H1 (cell line): Measurements from ENCODE around the gene STAM2. TPM values are rescaled to one million over a fixed set of nuclear protein-coding genes. Genes with fewer than 3 reads are reported as not detected.

Experiments used
- BACH1 ChIP-seq: IDR thresholded peaks from 2 replicates; pipeline ENCODE4 v1.6.1; 2012; ENCODE audit warnings: low read length, improper control_type of control experiment
- CBX8 ChIP-seq: fragments of 300-800, 300-1000 bp; sonication (generic); IDR thresholded peaks from 2 replicates; pipeline ENCODE4 v1.7.1; 2016; ENCODE audit warnings: low read depth, low read length, borderline replicate concordance
- CHD2 ChIP-seq: IDR thresholded peaks from 2 replicates; pipeline ENCODE4 v1.6.1; 2012; ENCODE audit warnings: low read length, improper control_type of control experiment
- CTBP2 ChIP-seq: IDR thresholded peaks from 2 replicates; pipeline ENCODE4 v1.7.0; 2011; ENCODE audit warnings: borderline replicate concordance, mild to moderate bottlenecking, moderate library complexity, mixed read lengths, low read length; ENCODE audit not compliant: insufficient read depth, insufficient read length
- KDM1A ChIP-seq: fragments of 200-600, 300-600 bp; sonication (generic); IDR thresholded peaks from 2 replicates; pipeline ENCODE4 v1.7.1; 2016; ENCODE audit warnings: mild to moderate bottlenecking, low read length, borderline replicate concordance
- KDM4A ChIP-seq: IDR thresholded peaks from one replicate; pipeline ENCODE4 v1.7.1; 2012; ENCODE audit warnings: low read depth, mild to moderate bottlenecking, moderate library complexity, low read length, inconsistent platforms; ENCODE audit not compliant: severe bottlenecking
- KDM5A ChIP-seq: fragments of 200-600 bp; IDR thresholded peaks from 2 replicates; pipeline ENCODE4 v1.7.1; 2012; ENCODE audit warnings: mild to moderate bottlenecking, low read length, inconsistent platforms, mixed read lengths
- PHF8 ChIP-seq: fragments of 200-600 bp; sonication (generic); conservative IDR thresholded peaks from 2 replicates; pipeline ENCODE4 v1.7.1; 2012; ENCODE audit warnings: low read depth, mild to moderate bottlenecking, inconsistent platforms, low read length, moderate library complexity
- POLR2AphosphoS5 ChIP-seq: IDR thresholded peaks from 2 replicates; pipeline ENCODE4 v1.6.1; 2011; ENCODE audit warnings: low read depth, low read length
- RAD21 ChIP-seq, 2 experiments: IDR thresholded peaks in 1 of 2; conservative IDR thresholded peaks in 1 of 2; 2 replicates each; pipeline ENCODE4 v1.6.1; 2011; ENCODE audit warnings: low read depth in 2 of 2, low read length in 2 of 2, improper control_type of control experiment in 1 of 2, inconsistent platforms in 1 of 2, mild to moderate bottlenecking in 1 of 2, moderate library complexity in 1 of 2
- RNF2 ChIP-seq: fragments of 200-900, 300-1000 bp; sonication (generic); IDR thresholded peaks from 2 replicates; pipeline ENCODE4 v1.7.1; 2016; ENCODE audit warnings: borderline replicate concordance, low read depth, mild to moderate bottlenecking, antibody characterized with exemption, low read length; ENCODE audit not compliant: poor library complexity, severe bottlenecking; ENCODE audit errors: missing control alignments
- YY1 ChIP-seq: IDR thresholded peaks from 2 replicates; pipeline ENCODE4 v1.6.1; 2011; ENCODE audit warnings: low read depth, mild to moderate bottlenecking, low read length
- polyA plus RNA-seq, 7 experiments: library from polyadenylated mRNA; depleted of rRNA in 3 of 7; stranded (reverse) in 5 of 7; unstranded in 2 of 7; fragments of >200 nt in 5 of 7; fragments of 200-250 nt in 2 of 7; gene quantifications; 1 replicate in 5 of 7; 2 replicates in 1 of 7; 4 replicates in 1 of 7; pipeline versions ENCODE4 v1.2.1 to v1.2.3, GENCODE V29; 2011 to 2013; ENCODE audit warnings: missing spikeins in 2 of 7, mixed read lengths in 2 of 7
- total RNA-seq: library from RNA; stranded (reverse); fragmentation: NEBNext Ultra II Directional; extraction: Animal tissue kit (Norgen Biotek cat#: 25700); gene quantifications from 2 replicates; pipeline ENCODE4 v1.2.1, GENCODE V29; 2021
- TF ChIP-seq, protein P1 (sequence below): IDR thresholded peaks from 2 replicates; pipeline ENCODE4 v1.6.1; 2012; ENCODE audit warnings: inconsistent platforms

The STAM2 gene
- total and polyA plus RNA-seq, 2 of the 8 experiments (the other 6 are each of a cell fraction or from before 2014, with no cell fraction given), result 5.4 to 9.4 TPM

DNA sequence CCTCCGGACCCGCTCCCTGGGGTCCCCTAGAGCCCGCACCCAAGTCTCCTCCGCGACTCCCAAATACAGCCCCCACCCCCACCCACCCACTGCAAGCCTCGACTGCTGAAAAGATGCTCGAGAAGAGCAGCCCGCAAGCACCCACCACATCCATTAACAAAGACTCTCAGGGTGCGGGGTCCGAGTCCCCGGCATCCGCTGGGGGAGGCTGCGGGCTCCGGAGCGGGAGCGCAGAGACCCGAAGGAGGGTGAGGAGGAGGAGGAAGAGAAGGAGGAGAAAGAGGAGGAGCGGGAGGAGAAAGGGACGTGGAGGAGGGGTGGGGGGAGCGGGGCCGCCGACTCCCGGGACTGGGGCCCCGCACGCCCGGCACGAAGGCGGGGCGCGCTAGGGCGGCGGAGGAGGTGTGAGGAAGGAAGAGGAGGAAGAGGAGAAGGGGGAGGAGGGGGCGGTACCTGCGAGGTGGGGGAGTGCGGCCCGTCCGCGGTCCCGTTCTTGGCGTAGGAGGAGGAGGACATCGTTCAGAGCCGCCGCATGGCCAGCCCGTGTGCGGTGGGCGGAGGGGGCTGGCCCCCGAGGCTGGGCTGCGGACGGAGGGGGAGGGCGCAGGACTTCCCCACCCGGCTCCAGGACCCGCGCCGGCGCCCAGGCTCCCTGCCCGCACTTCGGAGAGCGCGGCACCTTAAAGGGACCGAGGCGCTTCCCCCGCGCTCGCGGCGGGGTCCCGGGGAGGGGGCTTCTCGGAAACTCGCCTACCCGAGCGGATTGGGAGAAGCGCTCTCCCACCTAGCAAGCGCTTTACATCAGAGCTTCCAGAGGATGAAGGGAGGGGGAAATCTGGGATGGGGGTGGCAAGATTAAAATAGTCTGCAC lies 76.8 kb downstream of the STAM2 start, which contains the start of gene CACNB4 (continued):
- TF ChIP-seq POLR2AphosphoS5 (no peak), KDM5A (no peak), CHD2 (peak; percentile 11; the same call in 1 of the 2 replicates), CTBP2 (peak; percentile 74), CBX8 (no peak), BACH1 (0 out of 2 replicates have a peak, but pooled peaks have one; percentile 37), RNF2 (peak; percentile 56), YY1 (no peak), PHF8 (peak; percentile 62; the same call in 1 of the 2 replicates), KDM1A (no peak), RAD21 (IDR thresholded peaks at IDR 0.05 in 1 of 2, conservative IDR thresholded peaks at IDR 0.05 in 1 of 2; ENCODE audit: low read depth in 2 of 2, low read length in 2 of 2) (no peak; a peak in 1 of 4 replicates), KDM4A (peak; percentile 94)
- TF ChIP-seq, protein P1, sequence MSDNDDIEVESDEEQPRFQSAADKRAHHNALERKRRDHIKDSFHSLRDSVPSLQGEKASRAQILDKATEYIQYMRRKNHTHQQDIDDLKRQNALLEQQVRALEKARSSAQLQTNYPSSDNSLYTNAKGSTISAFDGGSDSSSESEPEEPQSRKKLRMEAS, result peak; percentile 95
